ENCODE data around the gene VIPR1.

VIPR1 gene

GRCh38 chr3:42532229-42532628, 29.8 kb downstream of the VIPR1 start:
- no peak overlapping the region for H3K9ac ChIP-seq (ENCODE audit: low read length)
- no peak for DNase-seq

GRCh38 chr3:42533161-42533897, 30.9 kb downstream of the VIPR1 start:
- Histone ChIP-seq H3K4me2 (ENCODE audit: low read depth, low read length) (no peak overlapping the region), H3K9ac (ENCODE audit: low read length) (no peak overlapping the region), H4K20me1 (ENCODE audit: insufficient read depth, low read length) (no peaks in the 10 kb centered on the region), H3F3A (ENCODE audit: insufficient read depth, low read length) (no peaks in the 10 kb centered on the region), H3K9me2 (replicated peaks; ENCODE audit: insufficient read depth, low read length) (no peaks in the 10 kb centered on the region), H3K4me3 (ENCODE audit: low read length) (no peak overlapping the region), H3K27me3 (replicated peaks; ENCODE audit: insufficient read depth, low read length) (no peaks in the 10 kb centered on the region), H3K4me1 (ENCODE audit: low read length) (no peaks in the 10 kb centered on the region), H2AFZ (ENCODE audit: low read length) (no peak overlapping the region), H3K79me2 (ENCODE audit: low read length) (no peaks in the 10 kb centered on the region), H3K36me3 (replicated peaks; ENCODE audit: insufficient read depth, low read length) (no peaks in the 10 kb centered on the region), H3K27ac (ENCODE audit: low read length) (no peak overlapping the region), H3K9me3 (replicated peaks; ENCODE audit: insufficient read depth, low read length) (no peaks in the 10 kb centered on the region)
- TF ChIP-seq CTCF (IDR thresholded peaks at IDR 0.05; ENCODE audit: low read length) = no peak
- TF ChIP-seq EZH2phosphoT487 (IDR thresholded peaks at IDR 0.05; ENCODE audit: low read length) = no peak
- TF ChIP-seq EZH2 (optimal IDR thresholded peaks at IDR 0.05; ENCODE audit: low read depth, low read length) = no peak
- no peak for DNase-seq

More at GRCh38 chr3:42532229-42532628, 29.8 kb downstream of the VIPR1 start:
- no peaks in the 10 kb centered on the region for H4K20me1 ChIP-seq (ENCODE audit: insufficient read depth, low read length)
- H3K4me3 ChIP-seq (ENCODE audit: low read length) = no peak overlapping the region
- H3F3A ChIP-seq (ENCODE audit: insufficient read depth, low read length) = no peaks in the 10 kb centered on the region
- no peaks in the 10 kb centered on the region for H3K9me2 ChIP-seq (replicated peaks; ENCODE audit: insufficient read depth, low read length)
- no peaks in the 10 kb centered on the region for H3K9me3 ChIP-seq (replicated peaks; ENCODE audit: insufficient read depth, low read length)
- H3K27ac ChIP-seq (ENCODE audit: low read length) = no peak overlapping the region
- no peaks in the 10 kb centered on the region for H3K4me1 ChIP-seq (ENCODE audit: low read length)
- H3K27me3 ChIP-seq (replicated peaks; ENCODE audit: insufficient read depth, low read length) = no peaks in the 10 kb centered on the region
- TF ChIP-seq CTCF (IDR thresholded peaks at IDR 0.05; ENCODE audit: low read length) = no peak
- TF ChIP-seq EZH2 (optimal IDR thresholded peaks at IDR 0.05; ENCODE audit: low read depth, low read length) = no peak
- TF ChIP-seq EZH2phosphoT487 (IDR thresholded peaks at IDR 0.05; ENCODE audit: low read length) = no peak
- no peak overlapping the region for H3K4me2 ChIP-seq (ENCODE audit: low read depth, low read length)
- H2AFZ ChIP-seq (ENCODE audit: low read length) = no peak overlapping the region
- H3K36me3 ChIP-seq (replicated peaks; ENCODE audit: insufficient read depth, low read length) = no peaks in the 10 kb centered on the region
- no peaks in the 10 kb centered on the region for H3K79me2 ChIP-seq (ENCODE audit: low read length)

- TF ChIP-seq CTCF (IDR thresholded peaks at IDR 0.05; ENCODE audit: low read length) (peak; percentile 61), EZH2 (optimal IDR thresholded peaks at IDR 0.05; ENCODE audit: low read depth, low read length) (no peak), EZH2phosphoT487 (IDR thresholded peaks at IDR 0.05; ENCODE audit: low read length) (no peak)
- Histone ChIP-seq H4K20me1 (ENCODE audit: insufficient read depth, low read length) (no peaks in the 10 kb centered on the region), H3K9me3 (replicated peaks; ENCODE audit: insufficient read depth, low read length) (no peaks in the 10 kb centered on the region), H3K27ac (ENCODE audit: low read length) (no peak overlapping the region), H3K4me3 (ENCODE audit: low read length) (no peak overlapping the region), H3K79me2 (ENCODE audit: low read length) (no peaks in the 10 kb centered on the region), H2AFZ (ENCODE audit: low read length) (no peak overlapping the region), H3K9me2 (replicated peaks; ENCODE audit: insufficient read depth, low read length) (no peaks in the 10 kb centered on the region), H3K4me2 (ENCODE audit: low read depth, low read length) (no peak overlapping the region), H3F3A (ENCODE audit: insufficient read depth, low read length) (no peaks in the 10 kb centered on the region), H3K27me3 (replicated peaks; ENCODE audit: insufficient read depth, low read length) (no peaks in the 10 kb centered on the region), H3K4me1 (ENCODE audit: low read length) (no peaks in the 10 kb centered on the region), H3K9ac (ENCODE audit: low read length) (no peak overlapping the region), H3K36me3 (replicated peaks; ENCODE audit: insufficient read depth, low read length) (no peaks in the 10 kb centered on the region)
- DNase-seq = peak; percentile 40
Measured at GRCh38 chr3:42535981-42536784, 33.7 kb downstream of the VIPR1 start.
